HL-60 (cell line): ENCODE measurements around the gene C9orf50.

ENCODE experiments used
- GABPA ChIP-seq: IDR thresholded peaks from 2 replicates; pipeline ENCODE4 v1.6.1; 2012; ENCODE audit warnings: low read depth
- POLR2AphosphoS5 ChIP-seq: IDR thresholded peaks from 2 replicates; pipeline ENCODE4 v1.6.1; 2012; ENCODE audit warnings: low read depth
- TF ChIP-seq, protein P1 (sequence below): IDR thresholded peaks from one replicate; pipeline ENCODE4 v1.5.1; 2011; ENCODE audit warnings: low read length, control low read depth, inconsistent platforms; ENCODE audit not compliant: insufficient read depth

DNA sequence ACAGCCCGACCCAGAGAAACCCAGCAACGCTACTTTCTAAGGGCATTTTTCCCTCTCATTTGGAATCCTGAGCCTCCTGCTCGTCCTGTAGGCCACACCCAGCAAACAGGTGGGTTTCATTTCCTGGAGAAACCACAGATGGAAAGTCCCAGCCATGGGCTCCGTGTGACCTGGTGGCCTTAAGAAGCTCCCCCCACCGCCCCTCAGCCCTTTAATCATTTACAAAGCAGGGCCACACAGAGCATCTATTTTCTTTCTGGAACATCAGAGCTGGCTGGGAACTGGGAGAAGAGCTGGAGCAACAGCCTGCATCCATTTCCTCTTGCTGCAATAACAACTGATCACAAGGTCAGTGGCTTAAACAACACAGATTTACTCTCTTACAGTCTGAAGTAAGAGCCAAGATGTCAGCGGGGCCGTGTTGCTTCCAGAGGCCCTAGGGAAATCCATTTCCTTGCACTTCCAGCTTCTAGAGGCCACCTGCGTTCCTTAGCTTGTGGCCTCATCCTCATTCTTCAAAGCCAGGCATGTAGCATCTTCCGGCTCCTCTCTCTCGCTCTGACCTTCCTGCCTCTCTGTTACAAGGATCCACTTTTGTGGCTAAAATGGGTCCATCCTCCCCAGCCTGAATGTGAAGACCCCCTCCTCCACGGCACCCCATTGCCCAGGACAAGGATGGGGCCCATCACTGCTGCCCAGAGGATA lies 40.5 kb downstream of the C9orf50 start:
- no peak for TF ChIP-seq POLR2AphosphoS5
- TF ChIP-seq, protein P1, sequence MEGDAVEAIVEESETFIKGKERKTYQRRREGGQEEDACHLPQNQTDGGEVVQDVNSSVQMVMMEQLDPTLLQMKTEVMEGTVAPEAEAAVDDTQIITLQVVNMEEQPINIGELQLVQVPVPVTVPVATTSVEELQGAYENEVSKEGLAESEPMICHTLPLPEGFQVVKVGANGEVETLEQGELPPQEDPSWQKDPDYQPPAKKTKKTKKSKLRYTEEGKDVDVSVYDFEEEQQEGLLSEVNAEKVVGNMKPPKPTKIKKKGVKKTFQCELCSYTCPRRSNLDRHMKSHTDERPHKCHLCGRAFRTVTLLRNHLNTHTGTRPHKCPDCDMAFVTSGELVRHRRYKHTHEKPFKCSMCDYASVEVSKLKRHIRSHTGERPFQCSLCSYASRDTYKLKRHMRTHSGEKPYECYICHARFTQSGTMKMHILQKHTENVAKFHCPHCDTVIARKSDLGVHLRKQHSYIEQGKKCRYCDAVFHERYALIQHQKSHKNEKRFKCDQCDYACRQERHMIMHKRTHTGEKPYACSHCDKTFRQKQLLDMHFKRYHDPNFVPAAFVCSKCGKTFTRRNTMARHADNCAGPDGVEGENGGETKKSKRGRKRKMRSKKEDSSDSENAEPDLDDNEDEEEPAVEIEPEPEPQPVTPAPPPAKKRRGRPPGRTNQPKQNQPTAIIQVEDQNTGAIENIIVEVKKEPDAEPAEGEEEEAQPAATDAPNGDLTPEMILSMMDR, result no peak
- TF ChIP-seq GABPA, result no peak
